ENCODE data around the gene CDCA5.

GRCh38 chr11:65108469-65109123 lies 24.8 kb upstream of the CDCA5 start:
- TF ChIP-seq, protein P1, sequence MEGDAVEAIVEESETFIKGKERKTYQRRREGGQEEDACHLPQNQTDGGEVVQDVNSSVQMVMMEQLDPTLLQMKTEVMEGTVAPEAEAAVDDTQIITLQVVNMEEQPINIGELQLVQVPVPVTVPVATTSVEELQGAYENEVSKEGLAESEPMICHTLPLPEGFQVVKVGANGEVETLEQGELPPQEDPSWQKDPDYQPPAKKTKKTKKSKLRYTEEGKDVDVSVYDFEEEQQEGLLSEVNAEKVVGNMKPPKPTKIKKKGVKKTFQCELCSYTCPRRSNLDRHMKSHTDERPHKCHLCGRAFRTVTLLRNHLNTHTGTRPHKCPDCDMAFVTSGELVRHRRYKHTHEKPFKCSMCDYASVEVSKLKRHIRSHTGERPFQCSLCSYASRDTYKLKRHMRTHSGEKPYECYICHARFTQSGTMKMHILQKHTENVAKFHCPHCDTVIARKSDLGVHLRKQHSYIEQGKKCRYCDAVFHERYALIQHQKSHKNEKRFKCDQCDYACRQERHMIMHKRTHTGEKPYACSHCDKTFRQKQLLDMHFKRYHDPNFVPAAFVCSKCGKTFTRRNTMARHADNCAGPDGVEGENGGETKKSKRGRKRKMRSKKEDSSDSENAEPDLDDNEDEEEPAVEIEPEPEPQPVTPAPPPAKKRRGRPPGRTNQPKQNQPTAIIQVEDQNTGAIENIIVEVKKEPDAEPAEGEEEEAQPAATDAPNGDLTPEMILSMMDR (IDR thresholded peaks at IDR 0.05; ENCODE audit: low read length): no peak
- TF ChIP-seq EZH2 (IDR thresholded peaks at IDR 0.05; ENCODE audit: borderline replicate concordance, low read length): no peak

Measured in OCI-LY1 (cell line).